B cell (primary cell): ENCODE results near the gene PPARG.

Experiments used
- CTCF ChIP-seq: fragments of 200-600 bp; IDR thresholded peaks from one replicate; pipeline ENCODE4 v1.8.0; 2022; ENCODE audit warnings: antibody characterized with exemption, mild to moderate bottlenecking
- EZH2 ChIP-seq: IDR thresholded peaks from 2 replicates; pipeline ENCODE4 v1.6.1; 2012; ENCODE audit warnings: borderline replicate concordance, low read depth, mild to moderate bottlenecking, moderate library complexity, low read length; ENCODE audit not compliant: insufficient read depth, poor library complexity, severe bottlenecking

GRCh38 chr3:12328132-12328836 lies 39.4 kb downstream of the PPARG start:
- TF ChIP-seq EZH2, result no peak
- TF ChIP-seq CTCF, result no peak
